ENCODE results near the gene GSTK1.

The GSTK1 gene

GRCh38 chr7:143222782-143223181 lies 40.5 kb upstream of the GSTK1 start:
- TF ChIP-seq CTCF (IDR thresholded peaks at IDR 0.05) = no peak

DNA sequence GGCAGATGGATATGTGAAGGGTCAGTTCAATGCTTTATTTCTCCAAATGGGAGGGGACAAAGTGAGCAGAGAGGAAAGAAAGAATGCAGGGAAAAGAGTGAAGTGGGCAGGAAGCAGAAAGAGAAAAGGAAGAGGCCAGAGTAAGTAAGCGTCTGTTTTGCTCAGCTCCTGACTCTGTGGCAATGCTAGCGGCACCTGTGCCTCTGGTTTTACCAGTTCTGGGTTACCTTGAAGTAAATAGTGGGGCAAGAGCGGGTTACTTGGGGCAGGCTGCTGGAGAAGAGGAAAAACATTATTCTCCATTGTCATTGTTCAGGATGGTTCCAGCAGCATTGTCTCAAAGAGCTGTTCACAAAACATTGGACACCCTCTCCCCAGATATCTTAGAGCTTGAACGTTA lies 39.5 kb upstream of the GSTK1 start:
- TF ChIP-seq CTCF (IDR thresholded peaks at IDR 0.05) = no peak

DNA sequence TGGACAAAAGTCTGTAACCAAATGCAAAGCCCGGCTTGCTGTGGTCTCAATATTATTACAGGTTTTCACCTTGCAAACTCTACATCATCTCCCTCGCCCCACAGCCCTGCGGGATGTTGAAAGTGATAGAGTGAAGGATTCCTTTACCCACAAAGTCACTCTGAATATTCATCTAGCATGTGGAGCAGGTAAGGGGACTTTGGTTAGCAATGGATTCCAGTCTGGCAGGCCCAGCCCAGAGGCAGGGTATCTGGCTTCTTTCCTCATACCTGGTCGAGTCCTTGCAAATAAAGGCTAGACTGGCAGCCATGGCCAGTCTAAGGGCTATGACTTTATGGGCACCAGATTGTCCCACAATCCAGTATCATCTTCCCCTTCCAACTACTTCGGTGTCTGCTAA lies 38.2 kb upstream of the GSTK1 start:
- TF ChIP-seq CTCF (IDR thresholded peaks at IDR 0.05) = no peak

- TF ChIP-seq CTCF (IDR thresholded peaks at IDR 0.05) = no peak
Measured at GRCh38 chr7:143227806-143228205, 35.4 kb upstream of the GSTK1 start.

- no peak for TF ChIP-seq CTCF (IDR thresholded peaks at IDR 0.05)
Measured at GRCh38 chr7:143229054-143229790, 34.0 kb upstream of the GSTK1 start.

DNA sequence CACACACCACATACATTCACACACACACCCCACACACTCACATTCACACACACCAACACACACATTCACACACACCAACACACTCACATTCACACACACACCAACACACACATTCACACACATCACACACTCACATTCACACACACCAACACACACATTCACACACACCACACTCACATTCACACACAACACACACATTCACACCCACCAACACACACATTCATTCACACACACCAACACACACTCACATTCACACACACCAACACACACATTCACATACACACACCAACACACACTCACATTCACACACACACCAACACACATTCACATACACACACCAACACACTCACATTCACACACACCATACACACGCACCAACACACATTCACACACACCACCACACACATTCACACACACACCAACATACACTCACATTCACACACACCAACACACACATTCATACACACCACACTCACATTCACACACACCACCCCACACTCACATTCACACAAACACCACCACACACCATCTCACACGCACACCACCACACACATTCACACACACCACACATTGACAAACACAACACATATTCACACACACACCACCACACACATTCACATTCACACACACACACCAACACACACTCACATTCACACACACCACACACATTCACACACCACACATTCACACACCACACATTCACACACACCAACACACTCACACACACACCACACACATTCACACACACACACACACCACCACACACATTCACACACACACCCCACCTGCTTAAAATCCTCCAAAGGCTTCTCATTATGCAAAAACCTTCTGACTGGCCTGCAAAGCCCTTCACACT lies 32.4 kb upstream of the GSTK1 start:
- no peak for TF ChIP-seq CTCF (IDR thresholded peaks at IDR 0.05)

GRCh38 chr7:143233816-143234532 lies 29.3 kb upstream of the GSTK1 start:
- no peak for TF ChIP-seq CTCF (IDR thresholded peaks at IDR 0.05)

All from LNCAP (cell line).